ENCODE measurements around the gene L3MBTL1.
A peak's percentile ranks its signal among the peaks of the same experiment; 100 is the strongest.

The L3MBTL1 gene

DNA sequence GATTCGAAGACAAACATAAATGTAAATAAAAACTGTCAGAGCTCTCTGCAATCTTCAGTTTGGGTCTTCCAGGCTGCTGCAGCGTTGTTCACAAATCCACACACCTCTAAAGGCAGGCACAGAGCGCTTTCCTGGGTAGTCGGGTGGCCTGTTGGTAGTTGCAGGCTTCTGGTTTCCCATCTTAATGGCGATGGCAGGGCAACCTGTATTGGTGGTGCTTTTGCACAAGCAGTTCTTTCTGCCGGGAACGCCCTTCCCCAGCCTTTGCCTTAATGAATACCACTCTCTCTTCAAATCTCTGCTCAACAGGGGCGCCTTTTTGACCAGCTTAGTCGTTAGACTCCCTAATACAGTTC is 82.5 kb downstream of the L3MBTL1 start:
- in situ Hi-C loops (cut with MboI; ENCODE audit: low sequenced_read_pairs, unreplicated experiment) = no loop called here
- TF ChIP-seq, protein P1, sequence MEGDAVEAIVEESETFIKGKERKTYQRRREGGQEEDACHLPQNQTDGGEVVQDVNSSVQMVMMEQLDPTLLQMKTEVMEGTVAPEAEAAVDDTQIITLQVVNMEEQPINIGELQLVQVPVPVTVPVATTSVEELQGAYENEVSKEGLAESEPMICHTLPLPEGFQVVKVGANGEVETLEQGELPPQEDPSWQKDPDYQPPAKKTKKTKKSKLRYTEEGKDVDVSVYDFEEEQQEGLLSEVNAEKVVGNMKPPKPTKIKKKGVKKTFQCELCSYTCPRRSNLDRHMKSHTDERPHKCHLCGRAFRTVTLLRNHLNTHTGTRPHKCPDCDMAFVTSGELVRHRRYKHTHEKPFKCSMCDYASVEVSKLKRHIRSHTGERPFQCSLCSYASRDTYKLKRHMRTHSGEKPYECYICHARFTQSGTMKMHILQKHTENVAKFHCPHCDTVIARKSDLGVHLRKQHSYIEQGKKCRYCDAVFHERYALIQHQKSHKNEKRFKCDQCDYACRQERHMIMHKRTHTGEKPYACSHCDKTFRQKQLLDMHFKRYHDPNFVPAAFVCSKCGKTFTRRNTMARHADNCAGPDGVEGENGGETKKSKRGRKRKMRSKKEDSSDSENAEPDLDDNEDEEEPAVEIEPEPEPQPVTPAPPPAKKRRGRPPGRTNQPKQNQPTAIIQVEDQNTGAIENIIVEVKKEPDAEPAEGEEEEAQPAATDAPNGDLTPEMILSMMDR (IDR thresholded peaks at IDR 0.05; ENCODE audit: borderline replicate concordance, control extremely low read depth, extremely low read depth, insufficient read depth, missing control alignments) = no peak
- peak; percentile 45 for DNase-seq (ENCODE audit: low spot score)

DNA sequence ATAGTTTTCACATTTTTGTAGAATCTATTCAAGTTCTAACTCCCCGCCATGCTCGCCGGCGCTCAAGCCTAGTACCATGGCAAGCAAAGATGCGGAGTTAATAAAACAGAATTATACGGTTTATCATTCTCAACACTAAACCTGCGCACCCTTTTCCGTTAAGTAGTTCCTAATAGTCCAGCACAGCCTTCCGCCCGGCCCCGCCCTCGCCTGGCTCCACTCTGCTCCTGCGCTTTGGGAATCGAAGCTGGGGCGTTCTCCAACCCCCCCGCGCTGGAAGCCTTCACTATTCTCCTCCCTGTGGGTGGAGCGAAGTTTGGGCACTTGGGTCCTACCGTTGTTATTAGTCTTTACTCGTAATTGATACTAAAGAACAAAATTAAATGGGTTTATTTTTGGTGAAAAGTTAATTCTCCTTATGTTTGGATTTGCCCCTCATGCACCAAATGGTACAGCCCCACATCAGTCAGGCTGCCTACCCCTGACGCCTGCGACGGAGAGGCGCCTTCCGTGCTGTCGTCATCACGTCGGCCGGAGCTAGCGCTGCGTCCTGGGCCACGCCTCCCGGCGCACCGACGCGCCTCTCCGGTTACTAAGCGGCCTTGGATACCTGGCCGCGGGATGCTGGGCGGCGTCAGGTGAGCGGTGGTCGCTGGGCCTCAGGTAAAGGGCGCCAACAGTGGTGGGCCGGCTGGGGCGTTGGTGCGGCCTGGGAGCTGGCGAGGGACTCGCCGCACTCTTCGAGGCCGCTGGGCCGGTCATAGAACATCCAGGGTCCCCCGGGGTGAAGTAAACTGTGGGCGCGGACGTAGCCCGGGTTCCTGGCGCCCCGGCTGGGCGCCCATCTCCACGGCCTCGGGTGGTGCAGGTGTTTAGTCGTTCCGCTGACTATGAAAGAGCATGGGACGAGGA is 83.2 kb downstream of the L3MBTL1 start, which contains the start of gene IFT52:
TSS of gene IFT52 (plus strand) at position 546 of the 912 bp plus-strand sequence. CDS start 3,762 bp downstream, outside the sequence.
- peak; percentile 96 for DNase-seq (ENCODE audit: low spot score)
- in situ Hi-C loops (cut with MboI; ENCODE audit: low sequenced_read_pairs, unreplicated experiment) = no loop called here
- TF ChIP-seq, protein P1 (IDR thresholded peaks at IDR 0.05; ENCODE audit: borderline replicate concordance, control extremely low read depth, extremely low read depth, insufficient read depth, missing control alignments) = no peak
